ENCODE data around the gene UQCRC1. TPM values are rescaled to one million over a fixed set of nuclear protein-coding genes. Genes with fewer than 3 reads are reported as not detected.

The UQCRC1 gene
- total and polyA plus RNA-seq, 2 of the 8 experiments (the other 6 are each of a cell fraction or from before 2014, with no cell fraction given) = 310 to 720 TPM

DNA sequence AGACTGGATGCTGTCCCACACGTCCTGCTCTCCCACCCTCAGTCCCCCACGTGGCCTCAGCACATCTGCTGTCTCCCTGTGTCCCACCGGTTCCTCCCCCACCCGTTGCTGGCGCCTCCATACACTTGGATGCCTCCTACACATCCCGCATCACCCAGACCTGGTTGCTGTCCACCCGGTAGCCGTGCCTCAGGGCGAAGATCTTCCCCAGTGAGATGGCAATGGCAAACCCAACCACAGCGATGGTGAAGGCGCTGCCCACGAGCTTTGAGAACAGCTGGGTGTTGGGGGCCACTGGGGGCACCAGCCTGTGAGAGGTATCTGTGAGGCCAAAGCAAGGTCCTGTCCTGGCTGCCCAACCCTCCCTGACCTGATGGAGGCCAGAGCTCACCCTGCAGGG, 21.4 kb upstream of the UQCRC1 start (continued):
- TF ChIP-seq, protein P1, sequence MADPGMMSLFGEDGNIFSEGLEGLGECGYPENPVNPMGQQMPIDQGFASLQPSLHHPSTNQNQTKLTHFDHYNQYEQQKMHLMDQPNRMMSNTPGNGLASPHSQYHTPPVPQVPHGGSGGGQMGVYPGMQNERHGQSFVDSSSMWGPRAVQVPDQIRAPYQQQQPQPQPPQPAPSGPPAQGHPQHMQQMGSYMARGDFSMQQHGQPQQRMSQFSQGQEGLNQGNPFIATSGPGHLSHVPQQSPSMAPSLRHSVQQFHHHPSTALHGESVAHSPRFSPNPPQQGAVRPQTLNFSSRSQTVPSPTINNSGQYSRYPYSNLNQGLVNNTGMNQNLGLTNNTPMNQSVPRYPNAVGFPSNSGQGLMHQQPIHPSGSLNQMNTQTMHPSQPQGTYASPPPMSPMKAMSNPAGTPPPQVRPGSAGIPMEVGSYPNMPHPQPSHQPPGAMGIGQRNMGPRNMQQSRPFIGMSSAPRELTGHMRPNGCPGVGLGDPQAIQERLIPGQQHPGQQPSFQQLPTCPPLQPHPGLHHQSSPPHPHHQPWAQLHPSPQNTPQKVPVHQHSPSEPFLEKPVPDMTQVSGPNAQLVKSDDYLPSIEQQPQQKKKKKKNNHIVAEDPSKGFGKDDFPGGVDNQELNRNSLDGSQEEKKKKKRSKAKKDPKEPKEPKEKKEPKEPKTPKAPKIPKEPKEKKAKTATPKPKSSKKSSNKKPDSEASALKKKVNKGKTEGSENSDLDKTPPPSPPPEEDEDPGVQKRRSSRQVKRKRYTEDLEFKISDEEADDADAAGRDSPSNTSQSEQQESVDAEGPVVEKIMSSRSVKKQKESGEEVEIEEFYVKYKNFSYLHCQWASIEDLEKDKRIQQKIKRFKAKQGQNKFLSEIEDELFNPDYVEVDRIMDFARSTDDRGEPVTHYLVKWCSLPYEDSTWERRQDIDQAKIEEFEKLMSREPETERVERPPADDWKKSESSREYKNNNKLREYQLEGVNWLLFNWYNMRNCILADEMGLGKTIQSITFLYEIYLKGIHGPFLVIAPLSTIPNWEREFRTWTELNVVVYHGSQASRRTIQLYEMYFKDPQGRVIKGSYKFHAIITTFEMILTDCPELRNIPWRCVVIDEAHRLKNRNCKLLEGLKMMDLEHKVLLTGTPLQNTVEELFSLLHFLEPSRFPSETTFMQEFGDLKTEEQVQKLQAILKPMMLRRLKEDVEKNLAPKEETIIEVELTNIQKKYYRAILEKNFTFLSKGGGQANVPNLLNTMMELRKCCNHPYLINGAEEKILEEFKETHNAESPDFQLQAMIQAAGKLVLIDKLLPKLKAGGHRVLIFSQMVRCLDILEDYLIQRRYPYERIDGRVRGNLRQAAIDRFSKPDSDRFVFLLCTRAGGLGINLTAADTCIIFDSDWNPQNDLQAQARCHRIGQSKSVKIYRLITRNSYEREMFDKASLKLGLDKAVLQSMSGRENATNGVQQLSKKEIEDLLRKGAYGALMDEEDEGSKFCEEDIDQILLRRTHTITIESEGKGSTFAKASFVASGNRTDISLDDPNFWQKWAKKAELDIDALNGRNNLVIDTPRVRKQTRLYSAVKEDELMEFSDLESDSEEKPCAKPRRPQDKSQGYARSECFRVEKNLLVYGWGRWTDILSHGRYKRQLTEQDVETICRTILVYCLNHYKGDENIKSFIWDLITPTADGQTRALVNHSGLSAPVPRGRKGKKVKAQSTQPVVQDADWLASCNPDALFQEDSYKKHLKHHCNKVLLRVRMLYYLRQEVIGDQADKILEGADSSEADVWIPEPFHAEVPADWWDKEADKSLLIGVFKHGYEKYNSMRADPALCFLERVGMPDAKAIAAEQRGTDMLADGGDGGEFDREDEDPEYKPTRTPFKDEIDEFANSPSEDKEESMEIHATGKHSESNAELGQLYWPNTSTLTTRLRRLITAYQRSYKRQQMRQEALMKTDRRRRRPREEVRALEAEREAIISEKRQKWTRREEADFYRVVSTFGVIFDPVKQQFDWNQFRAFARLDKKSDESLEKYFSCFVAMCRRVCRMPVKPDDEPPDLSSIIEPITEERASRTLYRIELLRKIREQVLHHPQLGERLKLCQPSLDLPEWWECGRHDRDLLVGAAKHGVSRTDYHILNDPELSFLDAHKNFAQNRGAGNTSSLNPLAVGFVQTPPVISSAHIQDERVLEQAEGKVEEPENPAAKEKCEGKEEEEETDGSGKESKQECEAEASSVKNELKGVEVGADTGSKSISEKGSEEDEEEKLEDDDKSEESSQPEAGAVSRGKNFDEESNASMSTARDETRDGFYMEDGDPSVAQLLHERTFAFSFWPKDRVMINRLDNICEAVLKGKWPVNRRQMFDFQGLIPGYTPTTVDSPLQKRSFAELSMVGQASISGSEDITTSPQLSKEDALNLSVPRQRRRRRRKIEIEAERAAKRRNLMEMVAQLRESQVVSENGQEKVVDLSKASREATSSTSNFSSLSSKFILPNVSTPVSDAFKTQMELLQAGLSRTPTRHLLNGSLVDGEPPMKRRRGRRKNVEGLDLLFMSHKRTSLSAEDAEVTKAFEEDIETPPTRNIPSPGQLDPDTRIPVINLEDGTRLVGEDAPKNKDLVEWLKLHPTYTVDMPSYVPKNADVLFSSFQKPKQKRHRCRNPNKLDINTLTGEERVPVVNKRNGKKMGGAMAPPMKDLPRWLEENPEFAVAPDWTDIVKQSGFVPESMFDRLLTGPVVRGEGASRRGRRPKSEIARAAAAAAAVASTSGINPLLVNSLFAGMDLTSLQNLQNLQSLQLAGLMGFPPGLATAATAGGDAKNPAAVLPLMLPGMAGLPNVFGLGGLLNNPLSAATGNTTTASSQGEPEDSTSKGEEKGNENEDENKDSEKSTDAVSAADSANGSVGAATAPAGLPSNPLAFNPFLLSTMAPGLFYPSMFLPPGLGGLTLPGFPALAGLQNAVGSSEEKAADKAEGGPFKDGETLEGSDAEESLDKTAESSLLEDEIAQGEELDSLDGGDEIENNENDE (IDR thresholded peaks at IDR 0.05; ENCODE audit: insufficient replicate concordance, low read length) = no peak
- no peak for TF ChIP-seq RNF2 (IDR thresholded peaks at IDR 0.05; ENCODE audit: borderline replicate concordance, low read depth, low read length, missing control alignments, poor library complexity, severe bottlenecking)
- TF ChIP-seq ATF3 (IDR thresholded peaks at IDR 0.05; ENCODE audit: insufficient read depth, low read depth, low read length) = no peak
- TF ChIP-seq SIX5 (IDR thresholded peaks at IDR 0.05; ENCODE audit: low read depth, low read length) = no peak
- no peak for TF ChIP-seq KDM5A (IDR thresholded peaks at IDR 0.05; ENCODE audit: low read length)
- no peak for TF ChIP-seq SP1 (IDR thresholded peaks at IDR 0.05; ENCODE audit: low read depth, low read length)
- no peak for TF ChIP-seq CBX8 (IDR thresholded peaks at IDR 0.05; ENCODE audit: borderline replicate concordance, low read depth, low read length)
- TF ChIP-seq TAF1 (IDR thresholded peaks at IDR 0.05; ENCODE audit: low read depth, low read length) = no peak
- TF ChIP-seq SIRT6 (IDR thresholded peaks at IDR 0.05; ENCODE audit: low read length) = no peak
- TF ChIP-seq FOSL1 (IDR thresholded peaks at IDR 0.05; ENCODE audit: insufficient read depth, low read depth, low read length) = no peak

All from H1 (cell line).